Measurements from ENCODE around the gene FHOD3.

DNA sequence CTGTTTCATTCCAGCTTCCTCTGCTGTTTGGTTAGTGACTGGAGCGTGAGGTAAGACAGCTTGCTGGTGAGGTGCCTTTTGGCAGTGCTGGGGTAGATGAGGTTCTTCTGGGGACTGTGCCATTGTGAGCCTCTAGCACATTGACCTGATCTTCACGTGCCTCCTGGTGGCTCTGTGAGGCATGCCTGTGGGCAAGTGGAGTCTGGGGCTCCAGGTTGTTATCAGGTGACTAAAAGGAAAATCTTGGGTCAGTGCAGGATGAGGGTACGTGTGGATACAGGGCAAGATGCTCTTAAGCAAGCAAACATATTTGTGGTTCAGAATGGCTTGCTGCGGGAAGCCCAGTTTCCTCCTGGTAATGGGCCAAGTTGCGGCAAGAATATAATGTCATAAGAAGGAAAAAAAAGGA, 75.4 kb downstream of the FHOD3 start:
- TF ChIP-seq ZSCAN30 (tag by site-specific recombination; IDR thresholded peaks at IDR 0.05) (no peak), ZNF133 (tag by site-specific recombination; IDR thresholded peaks at IDR 0.05) (no peak)
- TF ChIP-seq, protein P1, sequence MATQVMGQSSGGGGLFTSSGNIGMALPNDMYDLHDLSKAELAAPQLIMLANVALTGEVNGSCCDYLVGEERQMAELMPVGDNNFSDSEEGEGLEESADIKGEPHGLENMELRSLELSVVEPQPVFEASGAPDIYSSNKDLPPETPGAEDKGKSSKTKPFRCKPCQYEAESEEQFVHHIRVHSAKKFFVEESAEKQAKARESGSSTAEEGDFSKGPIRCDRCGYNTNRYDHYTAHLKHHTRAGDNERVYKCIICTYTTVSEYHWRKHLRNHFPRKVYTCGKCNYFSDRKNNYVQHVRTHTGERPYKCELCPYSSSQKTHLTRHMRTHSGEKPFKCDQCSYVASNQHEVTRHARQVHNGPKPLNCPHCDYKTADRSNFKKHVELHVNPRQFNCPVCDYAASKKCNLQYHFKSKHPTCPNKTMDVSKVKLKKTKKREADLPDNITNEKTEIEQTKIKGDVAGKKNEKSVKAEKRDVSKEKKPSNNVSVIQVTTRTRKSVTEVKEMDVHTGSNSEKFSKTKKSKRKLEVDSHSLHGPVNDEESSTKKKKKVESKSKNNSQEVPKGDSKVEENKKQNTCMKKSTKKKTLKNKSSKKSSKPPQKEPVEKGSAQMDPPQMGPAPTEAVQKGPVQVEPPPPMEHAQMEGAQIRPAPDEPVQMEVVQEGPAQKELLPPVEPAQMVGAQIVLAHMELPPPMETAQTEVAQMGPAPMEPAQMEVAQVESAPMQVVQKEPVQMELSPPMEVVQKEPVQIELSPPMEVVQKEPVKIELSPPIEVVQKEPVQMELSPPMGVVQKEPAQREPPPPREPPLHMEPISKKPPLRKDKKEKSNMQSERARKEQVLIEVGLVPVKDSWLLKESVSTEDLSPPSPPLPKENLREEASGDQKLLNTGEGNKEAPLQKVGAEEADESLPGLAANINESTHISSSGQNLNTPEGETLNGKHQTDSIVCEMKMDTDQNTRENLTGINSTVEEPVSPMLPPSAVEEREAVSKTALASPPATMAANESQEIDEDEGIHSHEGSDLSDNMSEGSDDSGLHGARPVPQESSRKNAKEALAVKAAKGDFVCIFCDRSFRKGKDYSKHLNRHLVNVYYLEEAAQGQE (tag by site-specific recombination; IDR thresholded peaks at IDR 0.05) = no peak
